ENCODE measurements around the gene AP2B1.

The AP2B1 gene

GRCh38 chr17:35586569-35587073, 501 bp upstream of the AP2B1 start:
- H3K4me3 ChIP-seq (ENCODE audit: low read length): peak overlapping the region; percentile 94
- TF ChIP-seq, protein P1, sequence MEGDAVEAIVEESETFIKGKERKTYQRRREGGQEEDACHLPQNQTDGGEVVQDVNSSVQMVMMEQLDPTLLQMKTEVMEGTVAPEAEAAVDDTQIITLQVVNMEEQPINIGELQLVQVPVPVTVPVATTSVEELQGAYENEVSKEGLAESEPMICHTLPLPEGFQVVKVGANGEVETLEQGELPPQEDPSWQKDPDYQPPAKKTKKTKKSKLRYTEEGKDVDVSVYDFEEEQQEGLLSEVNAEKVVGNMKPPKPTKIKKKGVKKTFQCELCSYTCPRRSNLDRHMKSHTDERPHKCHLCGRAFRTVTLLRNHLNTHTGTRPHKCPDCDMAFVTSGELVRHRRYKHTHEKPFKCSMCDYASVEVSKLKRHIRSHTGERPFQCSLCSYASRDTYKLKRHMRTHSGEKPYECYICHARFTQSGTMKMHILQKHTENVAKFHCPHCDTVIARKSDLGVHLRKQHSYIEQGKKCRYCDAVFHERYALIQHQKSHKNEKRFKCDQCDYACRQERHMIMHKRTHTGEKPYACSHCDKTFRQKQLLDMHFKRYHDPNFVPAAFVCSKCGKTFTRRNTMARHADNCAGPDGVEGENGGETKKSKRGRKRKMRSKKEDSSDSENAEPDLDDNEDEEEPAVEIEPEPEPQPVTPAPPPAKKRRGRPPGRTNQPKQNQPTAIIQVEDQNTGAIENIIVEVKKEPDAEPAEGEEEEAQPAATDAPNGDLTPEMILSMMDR (IDR thresholded peaks at IDR 0.05; ENCODE audit: insufficient read depth, low read depth, low read length, missing control alignments): no peak
- no peak for DNase-seq (ENCODE audit: low read depth)

GRCh38 chr17:35588196-35588920, 1.2 kb downstream of the AP2B1 start:
- TF ChIP-seq, protein P1 (IDR thresholded peaks at IDR 0.05; ENCODE audit: insufficient read depth, low read depth, low read length, missing control alignments): no peak
- DNase-seq (ENCODE audit: low read depth): peak; percentile 98
- peak overlapping the region; percentile 94 for H3K4me3 ChIP-seq (ENCODE audit: low read length)

DNA sequence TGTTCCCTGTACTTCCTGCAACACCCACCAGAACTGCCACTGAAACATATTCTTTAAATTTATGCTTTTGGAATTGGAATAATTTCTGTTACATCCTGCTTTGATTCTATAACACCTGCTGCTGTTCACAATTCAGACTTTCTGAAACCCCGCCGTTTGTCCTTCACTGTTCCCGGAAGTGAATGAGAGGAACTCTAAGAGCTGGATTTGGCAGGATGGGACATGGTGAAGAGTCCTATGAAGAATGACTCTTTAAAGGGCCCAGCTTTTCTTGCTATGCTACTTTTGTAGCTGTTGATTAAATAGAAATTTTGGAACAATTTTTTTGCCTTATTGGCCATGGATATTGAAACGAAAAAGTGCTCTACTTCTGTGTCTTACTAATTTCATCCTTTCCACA, 8.9 kb downstream of the AP2B1 start:
- TF ChIP-seq, protein P1 (IDR thresholded peaks at IDR 0.05; ENCODE audit: insufficient read depth, low read depth, low read length, missing control alignments): no peak
- no peak overlapping the region for H3K4me3 ChIP-seq (ENCODE audit: low read length)

DNA sequence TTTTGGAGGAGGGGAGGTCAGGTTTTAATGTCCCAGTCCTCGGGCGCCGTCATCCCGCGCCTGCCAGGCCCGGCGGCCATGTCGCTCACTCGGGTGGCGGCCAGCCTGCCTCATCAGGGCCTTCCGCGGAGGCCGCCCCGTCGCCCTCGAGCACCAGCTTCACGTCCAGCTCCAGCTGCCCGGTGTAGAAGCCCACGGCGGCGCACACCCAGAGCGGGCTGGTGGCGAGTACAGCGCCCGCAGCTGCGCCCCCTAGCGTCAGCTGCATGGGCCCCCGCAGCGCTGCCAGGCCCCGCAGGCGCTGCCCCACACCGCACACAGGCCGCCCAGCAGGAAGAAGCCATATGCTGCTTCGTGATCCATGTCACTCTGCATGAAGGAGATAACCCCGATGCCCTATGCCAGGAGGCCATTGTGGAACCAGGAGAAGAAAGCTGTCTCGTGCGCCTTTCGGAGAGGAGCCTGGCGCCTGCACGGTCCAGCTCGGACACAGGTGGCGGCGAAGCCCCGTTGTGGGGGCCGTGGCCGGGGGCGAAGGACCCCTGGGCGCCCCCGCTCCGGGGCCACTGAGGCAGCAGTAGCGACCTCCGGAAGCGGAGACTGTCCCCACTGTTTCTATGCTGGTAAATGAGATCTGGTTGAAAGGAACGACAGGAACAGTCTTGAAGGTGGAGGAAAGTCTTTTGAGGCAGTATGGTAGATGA, 9.6 kb downstream of the AP2B1 start:
- TF ChIP-seq, protein P1 (IDR thresholded peaks at IDR 0.05; ENCODE audit: insufficient read depth, low read depth, low read length, missing control alignments): no peak
- no peak overlapping the region for H3K4me3 ChIP-seq (ENCODE audit: low read length)
- no peak for DNase-seq (ENCODE audit: low read depth)

More for the DNA sequence above, 8.9 kb downstream of the AP2B1 start:
- no peak for DNase-seq (ENCODE audit: low read depth)

- TF ChIP-seq, protein P1 (IDR thresholded peaks at IDR 0.05; ENCODE audit: insufficient read depth, low read depth, low read length, missing control alignments): no peak
- DNase-seq (ENCODE audit: low read depth): no peak
- H3K4me3 ChIP-seq (ENCODE audit: low read length): no peak overlapping the region
Observed at GRCh38 chr17:35597604-35598003, 10.5 kb downstream of the AP2B1 start.

GRCh38 chr17:35603674-35604073, 16.6 kb downstream of the AP2B1 start:
- no peak overlapping the region for H3K4me3 ChIP-seq (ENCODE audit: low read length)
- no peak for DNase-seq (ENCODE audit: low read depth)
- TF ChIP-seq, protein P1 (IDR thresholded peaks at IDR 0.05; ENCODE audit: insufficient read depth, low read depth, low read length, missing control alignments): no peak
